GM21367 (cell line): ENCODE data around the gene UBE2E2.

Experiments used
- ATAC-seq: cut with Tn5 transposase; IDR thresholded peaks from one replicate; pipeline ENCODE4 v1.9.1; 2021; ENCODE audit not compliant: unreplicated experiment

The UBE2E2 gene

DNA sequence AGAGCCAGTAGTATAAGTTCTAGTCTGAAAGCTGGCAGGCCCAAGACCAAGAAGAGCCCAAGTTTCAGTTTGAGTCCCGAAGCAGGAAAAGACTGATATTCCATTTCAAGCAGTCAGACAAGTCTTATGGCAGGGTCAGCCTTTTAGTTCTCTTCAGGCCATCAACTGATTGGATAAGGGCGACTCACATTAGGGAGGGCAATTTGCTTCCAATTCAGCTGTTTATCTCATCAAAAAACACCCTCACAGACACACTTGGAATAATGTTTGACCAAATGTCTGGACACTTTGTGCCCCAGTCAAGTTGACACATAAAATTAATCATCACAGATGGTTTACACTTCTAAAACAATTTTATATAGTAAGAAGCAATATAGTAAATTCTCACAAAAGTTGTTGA, 69.7 kb downstream of the UBE2E2 start:
- ATAC-seq, result no peak

DNA sequence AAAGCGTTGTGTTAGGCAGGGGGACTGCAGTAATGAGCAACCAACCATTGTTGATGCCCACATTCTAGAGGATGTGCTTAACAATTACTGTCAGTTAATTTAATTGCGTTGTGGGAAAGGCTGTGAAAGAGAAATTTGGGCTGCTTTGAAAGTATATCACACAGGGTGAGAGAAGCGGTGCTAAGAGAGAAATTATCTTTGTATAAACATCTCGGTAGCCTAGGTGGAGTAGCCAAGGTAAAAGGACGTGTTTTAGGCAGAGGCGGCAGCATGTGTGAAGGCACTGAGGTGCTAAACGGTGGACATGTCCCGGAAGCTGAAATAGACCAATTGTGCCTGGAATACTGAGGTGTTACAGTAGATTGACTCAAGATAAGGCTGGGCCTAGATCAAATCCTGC, 71.9 kb downstream of the UBE2E2 start:
- ATAC-seq, result no peak

DNA sequence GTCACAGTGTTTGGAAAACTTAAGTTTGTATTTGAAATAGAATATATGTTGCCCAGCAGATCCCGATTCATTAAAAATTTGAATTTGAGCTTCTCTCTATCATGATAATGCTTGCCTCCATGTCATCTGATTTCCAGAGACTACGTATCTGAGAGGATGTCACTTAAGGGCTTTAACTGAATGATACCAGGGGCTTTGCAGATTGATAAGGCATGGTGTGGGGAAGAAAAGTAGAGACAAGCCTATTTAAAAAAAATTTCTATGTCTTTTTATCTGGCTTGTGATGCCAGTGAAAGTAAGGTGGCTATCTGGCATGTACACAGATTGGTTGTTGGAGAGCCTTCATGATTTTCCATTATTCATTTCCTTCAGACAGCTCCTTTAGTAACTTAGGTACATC, 72.7 kb downstream of the UBE2E2 start:
- ATAC-seq, result no peak

DNA sequence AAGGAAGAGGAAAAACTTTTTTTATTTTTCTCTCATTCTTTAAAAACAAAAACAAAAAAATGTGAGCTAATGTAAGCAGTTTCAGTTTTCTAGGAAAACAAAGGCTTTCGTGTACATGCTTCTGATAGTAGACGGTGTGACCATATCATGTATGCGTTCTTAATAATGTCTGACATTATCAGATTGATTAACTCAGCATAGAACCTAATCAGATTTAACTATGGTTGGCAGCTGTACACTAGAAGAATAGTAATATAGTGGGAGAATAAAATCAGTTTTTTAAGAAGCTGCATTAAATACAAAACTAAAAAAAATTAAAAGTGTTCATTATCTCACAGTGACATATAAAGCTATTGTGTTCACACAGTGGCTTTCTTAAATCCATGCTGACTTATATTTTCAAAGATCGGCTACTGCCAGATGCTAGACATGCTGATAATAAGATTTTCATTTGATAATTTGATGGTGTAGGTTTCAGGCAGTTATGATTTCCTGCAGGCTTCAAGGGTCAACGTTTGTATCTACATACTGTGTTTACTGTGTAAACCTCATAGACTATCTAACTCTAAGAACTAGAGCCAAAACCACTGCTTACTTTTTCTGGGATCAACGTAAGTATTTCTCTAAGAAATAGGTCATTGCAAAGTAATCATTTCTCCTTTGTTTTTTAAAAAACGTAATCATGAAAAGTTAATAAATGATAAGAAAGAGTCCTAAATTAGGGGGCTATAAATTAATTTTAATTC, 74.0 kb downstream of the UBE2E2 start:
- ATAC-seq, result no peak

DNA sequence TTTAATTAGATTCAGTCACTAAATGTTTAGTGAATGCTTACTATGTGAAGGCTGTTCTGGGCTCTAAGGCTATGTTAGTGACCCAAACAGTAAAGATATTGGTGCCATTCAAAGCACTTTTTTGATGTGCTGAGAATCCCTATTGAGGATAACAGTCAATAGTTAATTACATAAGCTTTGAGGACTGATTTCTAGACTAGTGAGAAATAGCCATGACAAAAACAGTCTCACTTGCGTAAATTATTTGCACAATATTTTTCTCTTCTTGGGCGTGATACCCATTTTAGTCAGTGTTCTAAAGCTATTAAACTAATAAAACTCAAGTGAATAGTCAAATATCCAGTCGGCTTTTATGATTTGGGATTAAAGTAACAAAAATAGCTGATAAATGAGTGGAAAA, 74.6 kb downstream of the UBE2E2 start:
- ATAC-seq, result no peak

DNA sequence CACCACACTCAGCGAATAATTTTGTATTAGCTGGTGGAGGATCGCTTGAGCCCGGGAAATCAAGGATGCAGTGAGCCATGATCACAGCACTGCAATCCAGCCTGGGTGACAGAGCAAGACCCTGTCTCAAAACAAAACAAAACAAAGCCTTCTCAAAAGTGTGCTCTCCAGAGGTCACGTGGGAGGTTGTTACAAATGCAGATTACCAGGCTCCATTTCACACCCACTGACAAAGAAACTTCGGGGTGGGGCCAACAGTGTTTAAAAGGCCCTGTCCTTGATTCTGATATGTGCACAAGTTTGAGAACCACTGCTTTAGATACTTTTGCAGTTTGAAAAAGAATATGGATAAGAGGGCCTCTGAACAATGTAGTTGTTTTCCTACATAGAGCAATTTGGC, 80.5 kb downstream of the UBE2E2 start:
- no peak for ATAC-seq

DNA sequence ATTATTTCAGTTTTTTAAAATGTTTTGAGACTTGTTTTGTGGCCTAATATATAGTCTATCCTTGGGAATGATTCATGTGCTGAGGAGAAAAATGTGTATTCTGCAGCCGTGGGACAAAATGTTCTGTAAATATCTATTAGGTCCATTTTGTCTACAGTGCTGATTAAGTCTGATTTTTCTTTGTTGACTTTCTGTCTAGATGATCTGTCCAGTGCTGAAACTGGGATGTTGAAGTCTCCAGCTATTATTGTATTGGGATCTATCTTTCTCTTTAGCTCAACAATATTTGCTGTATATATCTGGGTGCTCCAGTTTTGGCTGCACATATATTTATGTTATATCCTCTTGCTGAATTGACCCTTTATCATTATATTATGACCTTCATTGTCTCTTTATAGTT, 85.2 kb downstream of the UBE2E2 start:
- ATAC-seq, result no peak

DNA sequence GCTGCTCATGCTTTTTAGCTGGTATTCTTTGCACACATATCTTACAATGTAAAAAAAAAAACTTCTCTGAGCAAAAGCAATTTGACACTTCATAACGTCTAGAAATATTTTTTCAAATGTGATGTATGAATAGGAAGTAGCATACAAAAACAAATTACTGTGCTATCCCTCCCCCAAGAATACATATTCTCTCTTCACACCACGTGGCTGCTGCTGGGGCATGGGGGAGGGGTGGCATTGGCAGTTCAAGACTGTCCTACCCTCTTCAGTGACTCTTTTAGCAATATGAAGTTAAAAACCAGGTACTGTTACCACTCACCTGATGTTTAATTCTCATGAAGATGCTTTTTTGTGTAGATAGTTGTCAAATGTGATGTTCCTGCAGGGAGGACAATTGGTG, 85.6 kb downstream of the UBE2E2 start:
- no peak for ATAC-seq

DNA sequence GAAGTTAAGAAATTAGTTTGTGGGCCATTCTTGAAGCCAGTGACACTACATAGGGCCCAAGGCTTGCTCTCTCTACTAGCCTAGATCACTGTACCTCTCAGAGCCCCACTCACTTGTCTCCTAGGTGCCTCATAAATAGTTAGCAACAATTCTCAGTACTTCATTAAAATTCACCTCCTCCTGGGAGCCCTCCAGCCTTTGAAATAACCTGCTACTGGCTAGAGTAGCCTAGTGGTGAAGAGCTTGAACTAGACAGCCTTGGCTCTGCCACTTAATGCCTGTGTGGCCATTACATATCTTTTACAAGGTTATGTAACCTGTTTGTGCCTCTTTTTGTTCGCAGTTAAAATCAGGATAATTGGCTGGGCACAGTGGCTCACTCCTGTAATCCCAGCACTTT, 89.3 kb downstream of the UBE2E2 start:
- no peak for ATAC-seq

DNA sequence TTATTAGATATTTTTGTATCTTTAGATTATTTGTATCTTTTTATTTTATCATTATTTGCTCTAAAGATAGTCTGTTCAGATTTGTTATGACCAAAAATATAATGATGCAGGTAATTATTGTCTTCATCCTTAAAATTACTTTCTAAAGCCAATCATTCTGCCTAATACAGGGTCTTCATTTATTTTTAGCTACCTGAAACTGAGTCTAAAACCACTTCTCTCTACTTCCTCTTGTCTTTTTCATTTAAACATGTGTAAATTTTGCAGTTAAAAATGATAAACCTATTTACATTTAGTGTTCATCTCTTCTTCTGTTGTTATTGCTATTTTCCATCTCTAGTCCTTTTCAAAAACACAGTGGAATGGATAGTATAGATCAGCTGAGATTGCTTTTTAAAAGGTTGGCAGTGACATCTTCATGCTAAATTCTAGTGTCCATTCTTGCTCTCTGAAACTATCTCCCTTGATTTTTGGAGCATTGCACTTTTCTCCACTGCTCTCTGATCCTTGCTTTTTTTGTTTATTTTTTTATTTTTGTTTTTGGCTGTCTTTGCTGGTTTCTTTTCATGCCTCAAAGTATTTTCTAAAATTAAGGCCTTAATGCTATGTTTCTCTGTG, 91.8 kb downstream of the UBE2E2 start:
- ATAC-seq, result no peak

DNA sequence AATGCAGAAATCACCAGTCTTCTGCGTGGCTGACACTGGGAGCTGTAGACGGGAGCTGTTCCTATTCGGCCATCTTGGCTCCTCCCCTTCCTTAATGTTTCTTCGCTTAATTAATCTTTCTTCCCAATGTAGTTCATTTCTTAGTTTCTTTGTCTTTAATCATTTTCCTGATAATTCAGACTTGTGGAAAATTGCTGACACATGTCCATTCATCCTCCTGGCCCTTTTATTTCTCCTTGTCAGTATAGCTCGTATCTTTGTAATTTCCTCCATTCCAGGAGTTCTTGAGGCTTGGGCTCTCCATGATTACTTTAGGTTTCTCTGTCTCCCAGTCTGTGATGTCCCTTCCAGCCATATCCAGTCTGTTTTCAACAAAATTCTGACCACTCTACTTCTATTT, 98.7 kb downstream of the UBE2E2 start:
- ATAC-seq, result no peak

DNA sequence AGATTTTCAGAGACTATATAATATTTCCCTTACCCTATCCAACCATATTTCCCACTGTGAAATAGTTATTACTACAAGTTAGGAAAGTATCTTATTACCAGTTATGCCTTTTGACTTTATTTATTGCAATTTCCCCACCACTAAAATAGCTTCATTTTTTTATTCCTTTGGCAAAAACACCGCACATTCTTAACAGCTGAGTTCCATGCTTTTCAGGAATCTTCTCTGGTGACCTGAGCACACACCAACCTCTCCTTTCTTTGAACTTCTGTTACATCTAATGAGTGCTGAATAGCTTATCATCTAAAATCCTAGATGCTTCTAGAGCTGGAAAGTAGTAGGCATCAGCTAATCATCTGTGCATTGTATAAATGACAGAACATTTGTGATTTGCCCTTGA, 99.1 kb downstream of the UBE2E2 start:
- ATAC-seq, result no peak

DNA sequence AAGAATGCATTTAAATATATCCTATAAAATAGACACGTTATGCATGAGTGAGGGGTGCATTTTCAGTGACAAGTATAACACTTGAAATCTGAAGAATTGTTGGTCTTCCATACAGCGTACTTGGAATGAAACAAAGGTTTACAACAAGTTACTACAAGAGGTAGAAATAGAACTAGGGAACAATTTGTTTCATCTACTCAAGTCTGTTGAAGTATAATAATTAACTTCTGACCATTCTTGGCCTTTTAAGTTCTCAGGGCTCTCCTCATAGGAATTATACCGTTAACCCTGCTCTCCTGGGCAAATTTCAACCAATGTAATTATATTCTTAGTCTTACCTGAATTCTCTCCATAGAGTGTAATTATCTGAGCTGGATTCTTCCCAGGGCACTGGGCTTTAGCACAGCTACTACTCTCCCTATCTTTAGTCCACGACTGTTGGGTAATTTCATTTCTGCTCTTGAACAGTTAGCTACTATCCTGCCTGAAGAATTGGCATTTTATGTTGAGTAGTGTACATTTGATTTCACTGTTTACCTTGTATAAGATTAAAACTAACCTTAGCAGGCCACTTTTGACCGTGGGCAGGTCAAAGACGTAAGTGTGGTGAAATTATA, 100.6 kb downstream of the UBE2E2 start:
- no peak for ATAC-seq

DNA sequence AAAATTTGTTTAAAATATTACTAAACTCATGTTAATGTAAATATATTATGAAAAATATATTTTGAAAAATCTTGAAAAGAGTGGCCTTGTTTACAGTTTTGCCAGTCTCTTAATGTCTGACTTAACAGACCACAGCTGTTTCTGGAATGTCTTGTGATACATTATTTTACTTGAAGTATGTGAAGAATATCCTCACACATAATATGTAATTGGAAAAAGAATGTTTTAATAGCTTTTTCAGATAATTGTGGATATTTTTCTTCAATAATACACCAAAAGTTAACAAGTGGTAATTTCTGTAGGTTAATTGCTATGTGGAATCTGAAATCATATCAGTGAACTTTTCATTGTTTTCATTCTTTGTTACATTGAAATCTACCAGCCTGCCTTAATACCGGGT, 101.3 kb downstream of the UBE2E2 start:
- no peak for ATAC-seq

DNA sequence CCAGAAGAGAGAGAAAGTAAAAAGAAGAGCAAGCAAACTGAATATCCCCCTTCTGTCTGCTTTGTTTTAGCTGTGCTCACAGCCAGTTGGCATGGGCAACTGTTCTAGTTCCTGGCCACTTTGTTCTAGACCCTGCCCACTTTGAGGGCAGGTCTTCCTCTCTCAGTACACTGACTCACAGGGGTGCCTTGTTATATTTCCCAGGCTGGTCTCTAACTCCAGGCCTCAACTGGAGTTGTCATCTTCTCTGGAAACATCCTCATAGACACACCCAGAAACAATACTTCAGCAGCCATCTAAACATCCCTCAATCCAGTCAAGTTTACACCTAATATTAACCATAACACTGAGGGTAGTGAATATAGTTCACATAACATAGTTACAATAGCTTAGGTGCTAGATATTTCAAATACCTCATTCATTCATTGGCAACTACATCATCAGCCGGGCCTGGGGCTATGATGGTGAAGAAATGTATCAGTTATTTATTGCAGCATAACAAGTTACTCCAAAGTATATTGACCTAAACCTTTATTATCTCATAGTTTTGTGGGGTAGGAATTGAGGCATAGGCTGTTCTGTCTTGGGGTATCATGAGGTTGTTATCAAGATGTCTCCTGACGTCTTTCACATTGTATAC, 106.0 kb downstream of the UBE2E2 start:
- ATAC-seq, result no peak

DNA sequence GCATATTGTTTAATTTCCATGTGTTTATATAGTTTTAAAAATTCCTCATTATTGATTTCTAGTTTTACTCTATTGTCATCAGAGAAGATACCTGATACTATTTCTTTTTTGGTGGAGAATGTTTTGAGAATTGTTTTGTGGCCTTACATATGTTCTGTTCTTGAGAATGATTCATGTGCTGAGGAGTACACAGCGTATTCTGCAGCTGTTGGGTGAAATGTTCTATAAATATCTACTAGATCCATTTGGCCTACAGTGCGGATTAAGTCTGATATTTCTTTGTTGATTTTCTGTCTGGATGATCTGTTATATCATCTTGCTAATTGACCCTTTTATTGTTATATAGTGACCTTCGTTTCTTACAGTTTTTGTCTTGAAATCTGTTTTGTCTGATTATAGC, 109.7 kb downstream of the UBE2E2 start:
- ATAC-seq, result no peak

DNA sequence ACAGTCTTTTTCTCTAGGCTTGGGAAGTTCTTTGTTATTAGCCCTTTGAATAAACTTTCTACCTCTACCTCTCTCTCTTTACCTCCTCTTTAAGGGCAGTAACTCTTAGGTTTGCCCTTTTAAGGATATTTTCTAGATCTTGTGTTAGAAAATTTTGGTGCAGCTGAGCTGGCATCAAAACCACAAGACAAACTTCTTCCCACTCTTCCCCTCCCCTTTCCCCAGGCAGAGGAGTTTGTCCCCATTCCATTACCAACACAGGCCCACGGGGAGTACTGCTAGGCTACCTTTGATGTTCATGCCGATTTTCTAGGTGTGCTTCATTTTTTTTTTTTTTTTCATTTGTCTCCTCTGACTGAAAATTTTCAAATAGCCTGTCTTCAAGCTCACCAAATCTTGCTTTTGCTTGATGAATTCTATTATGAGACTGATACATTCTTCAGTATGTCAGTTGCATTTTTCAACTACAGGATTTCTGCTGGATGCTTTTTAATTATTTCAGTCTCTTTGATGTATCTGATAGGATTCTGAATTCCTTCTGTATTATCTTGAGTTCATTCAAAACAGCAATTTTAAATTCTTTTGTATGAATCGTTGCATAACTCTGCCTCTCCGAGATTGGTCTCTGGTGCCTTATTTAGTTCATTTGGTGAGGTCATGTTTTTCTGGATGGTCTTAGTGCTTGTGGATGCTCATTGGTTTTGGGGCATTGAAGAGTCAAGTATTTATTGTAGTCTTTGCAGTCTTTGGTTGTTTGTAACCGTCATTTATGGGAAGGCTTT, 112.0 kb downstream of the UBE2E2 start:
- no peak for ATAC-seq

DNA sequence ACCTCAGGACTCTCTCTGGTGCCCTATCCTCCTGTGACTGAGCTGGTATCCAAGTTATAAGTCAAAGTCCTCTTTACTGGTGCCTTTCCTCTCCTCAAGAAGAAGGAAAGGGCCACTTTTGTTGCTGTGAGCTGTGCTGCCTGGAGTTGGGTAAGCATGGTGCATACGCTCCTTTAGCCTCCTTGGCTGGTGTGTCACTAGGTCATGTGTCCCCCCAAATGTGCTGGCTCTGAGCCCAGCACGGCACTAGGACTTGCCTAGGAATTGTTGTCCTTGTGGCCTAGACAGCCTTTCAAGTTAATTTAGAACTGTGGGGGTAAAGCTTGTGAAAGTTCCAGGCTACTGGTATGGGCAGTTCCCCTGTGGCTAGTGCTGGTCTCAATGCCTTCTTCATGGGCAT, 113.8 kb downstream of the UBE2E2 start:
- no peak for ATAC-seq

DNA sequence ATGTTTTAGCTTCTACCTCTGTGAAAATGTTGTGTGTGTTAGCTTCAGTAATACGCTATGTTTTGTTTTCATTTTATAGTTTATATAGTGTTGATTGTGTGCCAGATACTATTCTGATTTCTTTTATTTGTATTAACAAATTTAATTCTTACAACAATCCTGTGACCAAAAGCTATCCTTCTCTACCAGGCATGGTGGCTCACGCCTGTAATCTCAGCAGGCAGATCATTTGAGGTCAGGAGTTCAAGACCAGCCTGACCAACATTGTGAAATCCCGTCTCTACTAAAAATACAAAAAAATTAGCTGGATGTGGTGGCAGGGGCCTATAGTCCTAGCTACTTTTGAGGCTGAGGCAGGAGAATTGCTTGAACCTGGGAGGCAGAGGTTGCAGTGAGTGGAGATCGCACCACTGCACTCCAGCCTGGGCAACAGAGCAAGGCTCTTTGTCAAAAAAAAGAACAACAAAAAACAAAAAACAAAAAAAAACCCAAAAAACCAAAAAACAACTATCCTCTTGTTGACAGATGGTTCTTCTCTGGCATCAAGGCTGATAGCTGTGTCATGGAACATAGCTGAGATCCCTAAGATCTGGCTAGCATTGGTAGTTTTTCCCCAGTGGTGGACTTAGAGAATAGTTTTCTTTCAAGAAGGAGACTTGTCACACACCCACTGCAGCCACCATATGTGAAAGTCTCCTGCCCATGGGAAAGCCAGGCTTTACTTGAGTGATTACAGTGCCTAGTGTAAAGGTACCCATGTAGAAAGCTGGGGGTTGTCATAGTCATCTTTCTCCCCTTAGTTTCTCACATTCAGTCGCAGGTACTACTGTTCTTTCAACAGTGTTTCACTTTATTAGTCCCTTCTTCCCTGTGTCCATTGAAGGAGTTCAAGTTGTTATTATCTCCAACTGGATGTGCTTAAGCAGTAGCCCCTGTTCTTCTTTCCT, 116.5 kb downstream of the UBE2E2 start:
- ATAC-seq, result no peak
